ENCODE results near the gene TTC16. TPM values are rescaled to one million over a fixed set of nuclear protein-coding genes. Genes with fewer than 3 reads are reported as not detected.

The TTC16 gene
- total RNA-seq, 6 experiments from 2014 or later, result 0.05 to 0.12 TPM; not detected in 4

DNA sequence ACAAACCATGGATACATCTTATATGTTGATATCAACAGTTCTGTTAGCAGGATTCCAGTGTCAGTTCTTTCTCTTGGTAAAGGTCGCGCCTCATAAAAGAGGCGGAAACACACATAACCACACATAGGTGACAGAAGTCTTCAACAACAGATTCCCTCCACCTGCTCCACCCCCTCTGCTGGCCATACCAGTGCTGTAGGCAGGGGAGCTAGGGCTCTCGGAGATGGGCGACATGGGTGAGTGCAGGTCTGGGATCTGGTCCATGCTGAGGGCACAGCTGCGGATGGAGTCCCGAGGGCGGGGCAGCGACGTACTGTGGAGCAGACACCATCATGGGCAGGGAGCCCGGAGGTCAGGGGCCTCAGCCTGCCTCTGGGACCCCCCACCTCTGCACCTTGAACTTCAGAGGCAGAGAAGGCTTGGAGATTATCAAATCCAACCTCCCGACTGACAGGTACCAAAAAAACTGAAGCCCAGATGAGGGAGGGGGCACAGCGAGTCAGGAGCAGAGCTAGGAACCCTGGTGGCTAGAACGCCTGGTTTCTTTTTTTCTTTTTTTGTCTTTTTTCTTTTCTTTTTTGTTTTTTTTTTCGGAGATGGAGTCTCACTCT lies 31.2 kb downstream of the TTC16 start:
- TF ChIP-seq, protein P1, sequence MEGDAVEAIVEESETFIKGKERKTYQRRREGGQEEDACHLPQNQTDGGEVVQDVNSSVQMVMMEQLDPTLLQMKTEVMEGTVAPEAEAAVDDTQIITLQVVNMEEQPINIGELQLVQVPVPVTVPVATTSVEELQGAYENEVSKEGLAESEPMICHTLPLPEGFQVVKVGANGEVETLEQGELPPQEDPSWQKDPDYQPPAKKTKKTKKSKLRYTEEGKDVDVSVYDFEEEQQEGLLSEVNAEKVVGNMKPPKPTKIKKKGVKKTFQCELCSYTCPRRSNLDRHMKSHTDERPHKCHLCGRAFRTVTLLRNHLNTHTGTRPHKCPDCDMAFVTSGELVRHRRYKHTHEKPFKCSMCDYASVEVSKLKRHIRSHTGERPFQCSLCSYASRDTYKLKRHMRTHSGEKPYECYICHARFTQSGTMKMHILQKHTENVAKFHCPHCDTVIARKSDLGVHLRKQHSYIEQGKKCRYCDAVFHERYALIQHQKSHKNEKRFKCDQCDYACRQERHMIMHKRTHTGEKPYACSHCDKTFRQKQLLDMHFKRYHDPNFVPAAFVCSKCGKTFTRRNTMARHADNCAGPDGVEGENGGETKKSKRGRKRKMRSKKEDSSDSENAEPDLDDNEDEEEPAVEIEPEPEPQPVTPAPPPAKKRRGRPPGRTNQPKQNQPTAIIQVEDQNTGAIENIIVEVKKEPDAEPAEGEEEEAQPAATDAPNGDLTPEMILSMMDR (IDR thresholded peaks at IDR 0.05), result no peak
- no peak for TF ChIP-seq POLR2A (IDR thresholded peaks at IDR 0.05)
- 40% methylated on average over 5 of the region's 15 CpGs for whole genome bisulfite sequencing (ENCODE audit: insufficient coverage, low coverage, low lambda C conversion rate, missing lambda C conversion rate)
- ATAC-seq, result no peak
- Histone ChIP-seq H3K27ac (no peak overlapping the region), H3K9me3 (no peaks in the 10 kb centered on the region), H3K4me1 (no peaks in the 10 kb centered on the region), H3K27me3 (peaks cover 0 to 8% of the 10 kb centered on the region in 2 donors), H3K36me3 (no peaks in the 10 kb centered on the region), H3K4me3 (no peak overlapping the region)
- intact Hi-C loops (cut with DNase I), result no loop called here
- DNase-seq, result no peak

DNA sequence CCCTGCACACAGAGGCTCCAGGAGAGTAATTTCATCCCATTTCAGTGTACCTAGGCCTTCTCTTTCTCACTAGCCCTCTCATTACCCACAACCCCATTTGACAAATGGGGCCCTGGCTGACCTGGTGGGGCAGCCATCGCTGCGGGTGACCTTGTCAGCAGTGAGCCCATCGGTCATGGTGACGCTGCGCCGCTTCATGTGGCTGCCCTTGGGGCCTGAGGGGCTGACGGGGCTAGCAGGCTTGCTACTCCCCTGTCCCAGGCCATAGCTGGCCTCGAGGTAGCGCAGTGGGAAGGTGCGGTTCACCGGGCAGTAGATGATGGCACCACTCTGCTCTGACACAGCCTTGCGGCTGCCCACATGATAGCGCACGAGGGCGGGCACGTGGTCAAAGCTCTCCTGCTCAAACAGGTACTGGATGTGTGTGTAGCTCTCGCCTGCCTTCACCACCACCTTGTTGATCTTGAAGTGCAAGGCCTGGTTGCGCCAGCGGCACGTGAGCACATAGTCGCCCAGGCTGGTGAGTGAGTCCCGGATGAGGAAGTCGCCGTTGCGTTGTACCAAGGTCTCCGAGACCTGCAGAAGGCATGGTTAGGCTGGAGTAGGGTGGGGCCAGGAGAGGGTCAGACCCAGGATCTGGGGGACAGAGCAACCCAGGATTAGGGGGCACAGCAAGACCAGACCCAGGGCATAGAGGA lies 33.4 kb downstream of the TTC16 start:
- ATAC-seq (no peak), DNase-seq (no peak)
- TF ChIP-seq POLR2A (IDR thresholded peaks at IDR 0.05), result no peak
- TF ChIP-seq, protein P1 (IDR thresholded peaks at IDR 0.05), result no peak
- H3K27ac ChIP-seq, result no peak overlapping the region
- H3K36me3 ChIP-seq, result no peaks in the 10 kb centered on the region
- WGBS (ENCODE audit: insufficient coverage, low coverage, low lambda C conversion rate, missing lambda C conversion rate), result 94% methylated on average over 3 of the region's 26 CpGs
- intact Hi-C loops (cut with DNase I), result no loop called here
- no peak overlapping the region for H3K4me3 ChIP-seq
- no peaks in the 10 kb centered on the region for H3K9me3 ChIP-seq
- no peaks in the 10 kb centered on the region for H3K27me3 ChIP-seq
- H3K4me1 ChIP-seq, result no peaks in the 10 kb centered on the region

DNA sequence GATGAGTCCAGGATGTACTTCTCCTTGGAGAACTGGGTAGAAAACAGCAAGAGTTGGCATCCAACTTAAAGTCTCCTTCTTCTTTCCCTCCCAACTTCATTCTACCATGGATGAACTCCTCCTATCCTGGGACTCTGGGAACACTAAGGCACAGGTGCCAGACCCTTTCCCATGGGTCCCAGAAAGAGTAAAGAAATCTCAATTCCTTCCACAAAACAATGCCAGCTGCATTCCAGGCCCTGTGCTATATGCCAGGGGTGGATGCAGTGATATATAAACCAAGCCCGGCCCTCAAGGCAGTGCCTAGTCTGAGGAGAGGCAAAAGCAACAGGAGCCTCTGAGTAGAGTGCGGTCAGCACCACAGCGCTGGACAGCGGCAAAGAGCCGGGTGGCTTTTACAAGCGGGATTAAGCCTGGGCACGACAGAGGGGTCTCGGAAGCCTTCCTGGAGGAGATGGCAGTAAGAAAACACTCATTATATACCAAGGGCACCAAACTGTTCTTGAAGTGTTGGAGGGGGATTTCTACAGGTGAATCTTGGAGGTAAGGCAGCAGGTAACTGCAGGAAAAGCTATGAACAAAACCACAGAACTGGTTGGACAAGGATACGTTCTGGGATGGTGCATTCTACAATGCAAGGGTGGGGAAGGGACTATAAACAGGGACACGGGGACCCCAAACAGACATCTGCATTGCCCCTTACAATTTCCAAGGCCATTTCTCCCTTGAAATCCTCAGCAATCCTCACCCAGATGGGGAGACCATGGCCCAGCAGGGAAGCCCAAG lies 35.6 kb downstream of the TTC16 start:
- Histone ChIP-seq H3K36me3 (no peaks in the 10 kb centered on the region), H3K4me1 (no peaks in the 10 kb centered on the region), H3K27ac (no peak overlapping the region), H3K4me3 (no peak overlapping the region), H3K27me3 (no peaks in the 10 kb centered on the region), H3K9me3 (no peaks in the 10 kb centered on the region)
- intact Hi-C loops (cut with DNase I), result loop anchor here in 1 of 2 donors (10.0 kb wide), 1 partner anchor 247 kb away; no protein-coding TSS in a partner anchor
- DNase-seq, result no peak
- TF ChIP-seq, protein P1 (IDR thresholded peaks at IDR 0.05), result no peak
- TF ChIP-seq POLR2A (IDR thresholded peaks at IDR 0.05), result no peak
- ATAC-seq, result peak in 3 of 4 donors; percentile 33 to 56 (median 41)
- 19% methylated on average over 10 of the region's 10 CpGs for WGBS (ENCODE audit: insufficient coverage, low coverage, low lambda C conversion rate, missing lambda C conversion rate)

DNA sequence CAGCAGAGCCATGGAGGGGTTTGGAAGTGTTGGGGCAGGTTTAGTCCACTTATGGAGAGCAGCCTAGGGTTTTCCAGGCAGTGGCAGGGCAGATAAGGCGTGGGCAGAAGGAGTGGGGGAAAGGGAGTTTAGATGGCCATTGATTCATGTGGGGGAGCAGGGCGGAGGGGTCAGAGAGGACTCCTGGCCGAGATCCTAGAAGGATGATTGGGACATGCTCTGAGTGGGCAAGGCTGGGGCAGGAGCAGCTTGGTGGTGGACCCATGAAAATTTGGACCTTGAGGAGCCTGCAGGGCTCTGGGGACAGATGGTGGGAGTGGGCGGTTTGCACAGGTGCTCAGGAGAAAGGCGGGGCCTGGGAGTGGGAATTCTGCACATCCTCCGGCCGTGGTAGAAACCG lies 37.3 kb downstream of the TTC16 start:
- no peaks in the 10 kb centered on the region for H3K27me3 ChIP-seq
- 70% methylated on average over 6 of the region's 8 CpGs for WGBS (ENCODE audit: insufficient coverage, low coverage, low lambda C conversion rate, missing lambda C conversion rate)
- no peaks in the 10 kb centered on the region for H3K9me3 ChIP-seq
- DNase-seq (no peak), ATAC-seq (no peak)
- no peaks in the 10 kb centered on the region for H3K4me1 ChIP-seq
- no peak for TF ChIP-seq POLR2A (IDR thresholded peaks at IDR 0.05)
- TF ChIP-seq, protein P1 (IDR thresholded peaks at IDR 0.05), result no peak
- intact Hi-C loops (cut with DNase I), result loop anchor here in 1 of 2 donors (10.0 kb wide), 1 partner anchor 248 kb away; no protein-coding TSS in a partner anchor
- no peaks in the 10 kb centered on the region for H3K36me3 ChIP-seq
- no peak overlapping the region for H3K4me3 ChIP-seq
- H3K27ac ChIP-seq, result no peak overlapping the region
